ENCODE results near the gene CHCHD6.

The CHCHD6 gene

DNA sequence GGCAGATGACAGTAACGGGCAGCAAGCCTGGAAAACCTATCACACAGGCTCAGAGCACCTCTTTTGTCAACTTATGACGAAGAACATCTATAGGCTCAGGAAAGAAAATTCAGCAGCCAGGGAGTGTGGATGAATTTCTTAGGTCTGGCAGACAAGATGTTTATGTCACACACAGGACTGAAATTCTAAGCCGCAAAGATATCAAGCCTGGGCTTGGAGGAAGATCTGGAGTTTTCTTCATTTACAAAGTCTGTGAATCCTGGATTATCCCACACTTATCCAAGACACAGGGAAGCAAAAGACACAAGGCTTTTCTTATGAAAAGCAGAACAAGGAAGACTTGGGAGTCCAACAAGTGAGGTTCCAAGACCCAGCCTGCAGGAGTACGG, 23.4 kb upstream of the CHCHD6 start:
- TF ChIP-seq, protein P1, sequence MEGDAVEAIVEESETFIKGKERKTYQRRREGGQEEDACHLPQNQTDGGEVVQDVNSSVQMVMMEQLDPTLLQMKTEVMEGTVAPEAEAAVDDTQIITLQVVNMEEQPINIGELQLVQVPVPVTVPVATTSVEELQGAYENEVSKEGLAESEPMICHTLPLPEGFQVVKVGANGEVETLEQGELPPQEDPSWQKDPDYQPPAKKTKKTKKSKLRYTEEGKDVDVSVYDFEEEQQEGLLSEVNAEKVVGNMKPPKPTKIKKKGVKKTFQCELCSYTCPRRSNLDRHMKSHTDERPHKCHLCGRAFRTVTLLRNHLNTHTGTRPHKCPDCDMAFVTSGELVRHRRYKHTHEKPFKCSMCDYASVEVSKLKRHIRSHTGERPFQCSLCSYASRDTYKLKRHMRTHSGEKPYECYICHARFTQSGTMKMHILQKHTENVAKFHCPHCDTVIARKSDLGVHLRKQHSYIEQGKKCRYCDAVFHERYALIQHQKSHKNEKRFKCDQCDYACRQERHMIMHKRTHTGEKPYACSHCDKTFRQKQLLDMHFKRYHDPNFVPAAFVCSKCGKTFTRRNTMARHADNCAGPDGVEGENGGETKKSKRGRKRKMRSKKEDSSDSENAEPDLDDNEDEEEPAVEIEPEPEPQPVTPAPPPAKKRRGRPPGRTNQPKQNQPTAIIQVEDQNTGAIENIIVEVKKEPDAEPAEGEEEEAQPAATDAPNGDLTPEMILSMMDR (conservative IDR thresholded peaks at IDR 0.05): no peak
- H3K27ac ChIP-seq: no peak overlapping the region

DNA sequence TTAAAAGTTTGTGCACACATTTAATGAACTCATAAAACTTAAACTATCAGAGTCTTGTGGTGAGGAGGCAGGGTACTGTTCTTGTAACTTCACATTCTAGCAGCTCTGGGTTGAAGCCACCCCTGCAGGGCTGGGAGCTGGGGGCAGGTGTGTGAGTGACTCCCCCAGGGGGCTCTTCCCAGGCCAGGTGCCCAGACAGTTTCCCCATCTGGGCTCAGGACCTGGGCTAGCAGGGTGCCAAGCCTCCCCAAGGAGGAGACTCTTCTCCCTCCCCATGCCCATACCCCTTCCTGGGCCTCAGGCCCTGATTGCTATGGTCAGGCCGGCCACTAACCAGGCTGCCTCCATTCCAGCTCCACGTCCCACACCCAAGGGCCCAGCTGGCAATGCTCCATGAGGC, 22.0 kb upstream of the CHCHD6 start:
- no peak overlapping the region for H3K27ac ChIP-seq
- TF ChIP-seq, protein P1 (conservative IDR thresholded peaks at IDR 0.05): no peak

DNA sequence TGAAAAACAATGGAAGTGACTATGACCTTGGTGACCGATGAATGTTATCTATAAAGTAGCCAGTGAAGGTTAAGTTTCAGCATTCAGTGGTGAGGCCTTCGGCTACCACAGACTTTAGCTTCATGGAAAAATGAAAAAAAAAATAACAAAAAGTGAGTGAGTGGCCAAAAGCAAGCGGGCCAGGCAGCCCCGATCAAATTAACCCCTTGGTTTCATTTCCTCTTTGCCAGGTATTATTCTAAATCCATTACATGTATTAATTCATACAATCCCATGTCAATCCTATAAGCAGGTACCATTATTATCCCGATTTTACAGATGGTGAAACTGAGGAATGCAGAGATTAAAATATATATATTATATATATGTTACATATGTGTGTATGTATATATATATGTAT, 21.0 kb upstream of the CHCHD6 start:
- TF ChIP-seq, protein P1 (conservative IDR thresholded peaks at IDR 0.05): no peak
- no peak overlapping the region for H3K27ac ChIP-seq

DNA sequence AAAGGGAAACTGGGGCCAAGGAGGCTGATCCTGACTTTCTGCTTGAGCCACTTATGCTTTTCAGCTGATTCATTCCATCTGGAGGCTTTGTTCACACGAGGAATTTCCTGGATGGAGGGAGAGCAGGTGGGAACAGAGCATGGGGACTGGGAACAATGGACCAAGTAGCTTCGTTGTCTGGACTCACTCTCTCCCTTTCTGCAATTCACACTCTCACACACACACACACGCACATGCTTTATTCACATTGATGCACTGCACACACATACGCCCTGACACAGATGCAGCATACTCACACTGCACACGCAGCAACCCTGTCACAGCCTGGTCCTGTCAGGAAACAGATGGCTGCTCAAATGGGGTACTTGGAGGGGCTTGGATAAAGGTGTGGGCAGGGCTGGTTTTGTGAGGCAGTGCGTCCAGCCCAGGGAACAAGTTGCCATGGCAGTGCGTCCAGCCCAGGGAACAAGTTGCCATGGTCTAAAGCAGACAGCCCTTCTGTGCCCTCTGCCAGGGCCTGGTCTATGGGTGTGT, 19.8 kb upstream of the CHCHD6 start:
- H3K27ac ChIP-seq: no peak overlapping the region
- TF ChIP-seq, protein P1 (conservative IDR thresholded peaks at IDR 0.05): no peak

DNA sequence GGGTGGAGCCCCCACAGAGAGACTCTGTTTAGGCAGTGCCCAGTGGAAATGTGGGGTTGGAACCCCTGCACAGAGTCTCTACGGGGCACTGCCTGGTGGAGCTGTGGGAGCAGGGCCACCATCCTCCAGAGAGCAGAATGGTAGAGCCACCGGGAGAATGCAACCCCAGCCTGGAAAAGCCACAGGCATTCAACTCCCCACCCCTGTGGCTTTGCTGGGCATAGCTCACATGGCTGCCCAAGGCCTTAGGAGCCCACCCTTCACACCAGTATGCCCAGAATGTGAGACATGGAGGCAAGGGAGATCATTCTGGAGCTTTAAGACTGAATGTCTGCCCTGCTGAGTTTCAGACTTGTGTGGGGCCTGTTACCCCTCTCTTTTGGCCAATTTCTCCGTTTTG, 19.0 kb upstream of the CHCHD6 start:
- H3K27ac ChIP-seq: no peak overlapping the region
- TF ChIP-seq, protein P1 (conservative IDR thresholded peaks at IDR 0.05): no peak

DNA sequence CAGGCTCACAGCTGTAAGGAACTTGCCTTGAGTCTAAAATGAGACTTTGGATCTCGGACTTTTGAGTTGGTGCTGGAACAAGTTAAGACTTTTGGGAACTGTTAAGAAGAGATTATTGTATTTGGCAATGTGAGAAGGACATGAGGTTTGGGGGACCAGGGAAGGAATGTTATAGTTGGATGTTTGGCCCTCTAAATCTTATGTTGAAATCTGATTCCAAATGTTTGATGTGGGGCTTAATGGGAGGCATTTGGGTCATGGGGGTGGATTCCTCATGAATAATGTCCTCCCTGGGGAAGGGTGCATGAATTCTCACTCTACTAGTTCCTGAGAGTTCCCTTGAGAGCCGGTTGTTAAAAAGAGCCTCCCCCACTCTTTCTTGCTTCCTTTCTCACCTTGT, 18.5 kb upstream of the CHCHD6 start:
- H3K27ac ChIP-seq: no peak overlapping the region
- TF ChIP-seq, protein P1 (conservative IDR thresholded peaks at IDR 0.05): no peak

DNA sequence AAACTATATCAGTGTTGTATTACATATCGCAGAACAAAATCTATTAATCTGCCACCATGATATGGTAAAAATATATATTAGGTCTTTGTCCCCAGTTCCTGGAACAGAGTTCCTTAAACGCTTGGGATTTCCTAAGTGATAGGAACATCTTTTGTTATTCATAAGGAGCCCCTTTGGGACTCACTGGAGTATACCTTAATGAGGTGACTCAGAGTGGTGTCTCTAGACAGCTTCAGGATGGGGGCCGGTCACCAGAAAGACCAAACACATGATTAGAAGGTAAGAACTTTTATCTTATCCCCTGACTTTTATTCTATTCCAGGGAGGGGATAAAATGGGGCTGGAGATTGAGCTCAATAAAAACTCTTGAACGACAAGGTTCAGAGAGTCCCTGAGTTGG, 12.3 kb upstream of the CHCHD6 start:
- TF ChIP-seq, protein P1 (conservative IDR thresholded peaks at IDR 0.05): no peak
- H3K27ac ChIP-seq: no peak overlapping the region
